Epithelial cell of prostate (primary cell): ENCODE measurements around the gene TRPV4.
"Not testable (repeated sequence)": the region's sequence is repeated elsewhere in the genome, so short reads cannot be mapped to it uniquely, and the experiment has no call there.

Experiments used
- DNase-seq: peaks from one replicate; pipeline ENCODE4 v3.0.0-alpha.2; 2011; ENCODE audit warnings: low read depth, low spot score
- H3K27ac ChIP-seq: fragments of 450-650 bp; 2 replicates; pipeline ENCODE4 v1.5.1; 2017; ENCODE audit warnings: mild to moderate bottlenecking

TRPV4 gene

GRCh38 chr12:109861689-109862314 is 28.6 kb upstream of the TRPV4 start:
- DNase-seq, result no peak

DNA sequence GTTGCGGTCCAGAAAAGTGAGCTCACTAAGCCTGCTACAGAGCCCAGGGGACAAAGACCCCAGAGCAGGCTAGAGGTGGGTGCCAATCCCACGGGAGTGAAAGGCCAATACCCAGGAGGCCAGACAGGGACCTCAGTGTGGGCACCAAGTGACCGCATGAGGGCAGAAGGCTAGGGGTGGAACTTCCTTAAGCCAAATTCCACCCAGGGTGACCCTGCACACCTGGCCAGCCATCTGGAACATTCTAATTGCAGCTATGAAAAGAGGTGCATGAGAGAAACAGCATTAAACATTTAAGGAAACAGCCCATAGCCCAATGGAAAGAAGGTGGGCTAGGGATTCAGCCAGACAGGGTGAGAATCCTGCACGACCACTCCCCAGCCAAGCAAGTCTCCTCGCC is 27.8 kb upstream of the TRPV4 start:
- DNase-seq, result no peak

More at GRCh38 chr12:109861689-109862314, 28.6 kb upstream of the TRPV4 start:
- no peak overlapping the region for H3K27ac ChIP-seq

GRCh38 chr12:109858764-109859163 is 25.6 kb upstream of the TRPV4 start:
- H3K27ac ChIP-seq, result no peak overlapping the region
- no peak for DNase-seq

More for the DNA sequence above, 27.8 kb upstream of the TRPV4 start:
- H3K27ac ChIP-seq, result no peak overlapping the region

GRCh38 chr12:109857715-109858114 is 24.5 kb upstream of the TRPV4 start:
- no peak for DNase-seq

DNA sequence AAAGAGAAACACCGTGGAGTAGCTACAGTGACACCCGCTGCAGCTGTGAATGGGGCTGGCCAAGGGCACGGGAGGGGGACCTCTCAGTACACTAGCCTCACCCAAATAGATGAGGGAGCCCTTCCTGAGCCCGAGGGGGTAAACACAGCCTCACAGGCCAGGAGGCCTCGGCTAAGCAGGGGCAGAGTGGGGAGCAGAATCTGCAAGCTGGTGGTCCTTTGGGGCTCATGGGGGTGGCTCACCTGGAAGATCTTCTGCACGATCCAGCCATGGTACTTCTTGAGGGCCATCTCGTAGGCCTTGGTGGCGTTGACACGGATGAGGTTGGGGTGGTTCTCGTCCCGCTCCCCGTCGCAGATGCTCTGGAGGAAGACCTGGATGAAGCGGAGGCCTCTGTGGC is 22.2 kb upstream of the TRPV4 start:
- no peak for DNase-seq
- no peak overlapping the region for H3K27ac ChIP-seq

More at GRCh38 chr12:109857715-109858114, 24.5 kb upstream of the TRPV4 start:
- H3K27ac ChIP-seq, result no peak overlapping the region

- H3K27ac ChIP-seq, DNase-seq: not testable (repeated sequence)
Observed at GRCh38 chr12:109850518-109850917, 17.3 kb upstream of the TRPV4 start.

GRCh38 chr12:109847142-109847735 is 14.0 kb upstream of the TRPV4 start:
- H3K27ac ChIP-seq, result no peak overlapping the region
- DNase-seq, result no peak

DNA sequence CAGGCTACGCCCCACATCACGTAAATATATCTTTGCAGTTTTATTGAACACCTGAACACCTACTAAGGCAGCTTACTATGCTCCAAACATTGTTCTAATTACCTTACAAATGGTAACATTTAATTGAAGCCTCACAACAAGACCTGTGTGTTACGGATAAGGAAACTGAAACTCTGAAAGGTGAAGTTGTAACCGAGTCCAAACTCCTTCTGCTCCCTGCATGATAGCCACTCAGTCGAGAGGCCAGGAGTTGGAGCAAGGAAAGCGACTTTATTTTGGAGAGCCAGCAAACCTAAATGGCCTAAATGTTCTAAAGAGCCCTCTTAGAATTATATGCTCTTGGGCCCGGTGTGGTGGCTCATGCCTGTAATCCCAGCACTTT is 12.6 kb upstream of the TRPV4 start:
- H3K27ac ChIP-seq, result no peak overlapping the region
- DNase-seq, result no peak

- no peak overlapping the region for H3K27ac ChIP-seq
- DNase-seq, result no peak
Observed at GRCh38 chr12:109844983-109845823, 12.0 kb upstream of the TRPV4 start.

DNA sequence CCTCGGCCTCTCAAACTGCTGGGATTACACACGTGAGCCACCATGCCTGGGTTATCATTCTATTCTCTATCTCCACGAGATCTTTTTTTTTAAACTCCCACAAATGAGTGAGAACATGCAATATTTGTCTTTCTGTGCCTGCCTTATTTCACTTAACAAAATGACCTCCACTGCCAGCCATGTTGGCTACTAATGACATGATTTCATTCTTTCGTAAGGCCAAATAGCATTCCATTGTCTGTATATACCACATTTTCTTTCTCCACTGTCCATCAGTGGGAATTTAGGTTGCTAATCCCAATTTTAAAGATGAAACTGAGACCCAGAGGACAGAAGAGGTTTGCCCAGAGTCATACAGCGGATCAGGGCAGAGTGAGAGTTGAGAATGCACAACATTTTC is 10.9 kb upstream of the TRPV4 start:
- DNase-seq, result no peak
- no peak overlapping the region for H3K27ac ChIP-seq

DNA sequence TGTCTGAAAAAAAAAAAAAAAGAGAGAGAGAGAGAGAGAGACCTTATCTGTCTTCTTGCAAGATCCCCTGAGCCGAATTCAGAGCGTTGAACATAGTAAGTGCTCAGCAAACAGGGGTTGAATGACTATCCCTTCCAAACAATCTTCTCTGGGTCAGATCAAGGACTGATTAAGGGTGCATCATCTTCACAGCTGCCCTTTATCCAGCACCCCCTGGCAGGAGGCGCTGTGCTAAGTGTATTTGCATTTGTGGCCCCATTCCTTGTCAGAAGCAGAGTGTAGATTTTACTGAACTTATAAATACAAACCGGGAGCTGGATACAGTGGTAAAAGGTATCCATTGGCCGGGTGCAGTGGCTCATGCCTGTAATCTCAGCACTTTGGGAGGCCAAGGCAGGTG is 8.8 kb upstream of the TRPV4 start:
- no peak overlapping the region for H3K27ac ChIP-seq
- no peak for DNase-seq

DNA sequence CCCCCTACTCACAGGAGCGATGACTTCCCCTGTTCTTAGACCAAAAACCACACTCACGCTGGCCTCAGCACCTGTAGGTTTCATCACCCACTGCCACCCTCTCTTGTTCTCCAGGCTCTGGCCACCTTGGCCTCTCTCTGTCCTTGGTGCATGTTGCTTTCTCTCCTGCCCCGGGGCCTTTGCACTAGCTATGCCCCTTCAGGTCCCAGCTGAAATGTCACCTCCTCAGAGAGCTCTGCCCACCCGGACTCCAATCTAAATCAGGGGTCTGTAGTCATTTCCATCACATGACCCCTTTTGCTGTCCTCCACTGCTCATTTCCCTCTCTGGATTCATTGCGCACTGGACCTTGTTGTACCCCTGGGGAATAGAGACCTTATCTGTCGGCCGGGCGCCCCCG is 8.2 kb upstream of the TRPV4 start:
- no peak for DNase-seq
- H3K27ac ChIP-seq, result no peak overlapping the region

DNA sequence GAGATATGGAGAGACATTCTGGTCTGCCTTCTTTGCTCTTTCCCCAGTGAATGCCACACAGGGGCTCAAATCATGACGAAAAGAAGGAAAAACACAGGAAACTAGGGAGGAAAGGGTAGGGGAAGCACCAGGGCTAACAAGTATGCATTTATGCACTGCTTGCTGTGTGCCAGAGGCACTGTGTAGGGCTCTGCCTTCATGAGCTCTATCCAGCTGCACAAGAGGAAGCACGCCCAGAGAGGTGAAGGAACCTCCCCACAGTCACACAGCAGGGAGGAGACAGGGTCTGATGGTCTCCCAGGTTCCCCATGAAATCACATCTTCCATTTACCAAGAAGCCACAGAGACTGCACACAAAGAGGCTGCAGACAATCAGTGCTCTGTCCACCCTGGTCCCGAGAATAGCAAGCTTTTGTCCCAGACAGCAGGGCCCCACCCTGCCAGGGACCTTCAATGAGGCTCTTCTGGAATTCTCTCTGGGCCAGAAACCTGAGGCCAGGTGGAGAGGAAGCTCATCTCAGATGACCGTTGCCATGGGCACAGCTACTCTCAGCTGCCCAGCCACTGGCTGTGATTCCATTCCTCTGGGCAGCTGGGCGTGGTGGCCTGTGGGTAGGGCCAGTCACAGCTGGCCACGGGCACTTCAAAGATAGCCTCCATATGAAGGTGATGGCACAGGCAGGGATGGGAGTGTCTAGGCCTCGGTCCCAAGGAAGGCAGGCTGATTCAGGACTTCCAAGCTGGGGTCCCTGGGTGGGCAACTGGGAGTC is 7.3 kb upstream of the TRPV4 start:
- H3K27ac ChIP-seq, result no peak overlapping the region
- no peak for DNase-seq

- DNase-seq, result no peak
- no peak overlapping the region for H3K27ac ChIP-seq
Observed at GRCh38 chr12:109839444-109839843, 6.2 kb upstream of the TRPV4 start.

- peak overlapping the region; percentile 67 for H3K27ac ChIP-seq
- DNase-seq, result no peak
Observed at GRCh38 chr12:109836916-109837315, 3.7 kb upstream of the TRPV4 start.

- DNase-seq, result no peak
- H3K27ac ChIP-seq, result no peak overlapping the region
Observed at GRCh38 chr12:109835827-109836226, 2.6 kb upstream of the TRPV4 start.

- DNase-seq, result no peak
- no peak overlapping the region for H3K27ac ChIP-seq
Observed at GRCh38 chr12:109832541-109833306, 474 bp downstream of the TRPV4 start.

- H3K27ac ChIP-seq, result no peak overlapping the region
- no peak for DNase-seq
Observed at GRCh38 chr12:109831929-109832328, 1.3 kb downstream of the TRPV4 start.

DNA sequence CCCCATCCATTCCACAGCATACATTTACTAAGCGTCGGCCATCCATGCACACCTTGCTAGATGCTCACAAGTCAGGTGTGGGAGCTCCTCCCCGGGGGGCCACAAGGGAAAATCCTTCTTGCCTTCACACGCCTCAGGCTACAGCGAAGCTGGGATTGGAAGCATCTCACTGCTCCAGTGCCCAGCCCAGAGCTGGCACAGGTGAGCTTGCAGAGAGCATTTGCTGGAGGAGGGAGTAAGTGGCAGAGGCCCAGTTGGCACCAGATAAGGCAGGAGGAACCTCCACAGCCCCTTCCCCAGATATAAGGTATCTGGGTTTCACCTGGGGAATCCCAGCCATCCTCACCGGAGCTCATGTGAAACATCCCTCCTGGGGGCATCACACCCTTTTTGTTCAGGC is 1.8 kb downstream of the TRPV4 start:
- DNase-seq, result no peak
- H3K27ac ChIP-seq, result no peak overlapping the region

DNA sequence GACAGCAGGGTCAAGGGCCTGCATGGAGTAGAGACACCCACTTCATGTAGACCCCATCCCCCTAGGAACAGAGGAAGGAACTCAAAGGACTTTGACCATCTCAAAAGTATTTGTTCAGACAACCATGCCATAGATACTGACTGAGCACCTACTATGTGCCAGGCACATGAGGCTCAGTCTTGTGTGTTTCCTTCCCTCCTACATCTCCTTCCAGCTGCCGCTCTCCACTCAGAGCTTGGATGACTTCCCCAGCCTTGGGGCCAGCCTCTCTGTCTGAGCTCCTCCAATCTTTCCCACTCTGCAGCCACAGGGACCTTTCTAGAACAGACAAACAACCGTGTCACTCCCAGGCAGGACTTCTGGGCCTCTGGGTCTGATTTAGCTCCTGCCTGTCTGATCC is 2.5 kb downstream of the TRPV4 start:
- DNase-seq, result no peak
- H3K27ac ChIP-seq, result no peak overlapping the region
